Measurements from ENCODE around the gene SNCB.

SNCB gene

DNA sequence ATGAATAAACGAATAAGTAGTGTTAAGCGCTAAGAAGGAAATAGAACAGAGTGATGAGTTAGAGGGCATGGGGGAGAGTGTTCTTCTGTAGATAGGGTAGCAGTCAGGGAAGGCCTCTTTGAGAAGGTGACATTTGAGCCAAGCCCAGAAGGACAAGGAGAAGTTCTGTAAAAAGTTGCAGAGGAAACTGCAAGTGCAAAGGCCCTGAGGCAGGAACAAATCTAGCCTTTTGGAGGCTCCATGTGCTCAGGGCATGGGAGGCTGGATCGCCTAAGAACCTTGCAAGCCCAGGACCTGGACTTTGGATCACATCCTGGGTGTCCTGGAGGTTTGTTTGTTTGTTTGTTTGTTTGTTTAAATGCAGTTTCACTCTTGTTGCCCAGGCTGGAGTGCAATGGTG, 8.1 kb upstream of the SNCB start:
- TF ChIP-seq SIN3A (IDR thresholded peaks at IDR 0.05; ENCODE audit: borderline replicate concordance, insufficient read depth, low read length) (no peak), POLR2AphosphoS5 (IDR thresholded peaks at IDR 0.05; ENCODE audit: low read depth, low read length) (no peak), FOXP2 (optimal IDR thresholded peaks at IDR 0.05; ENCODE audit: borderline replicate concordance, extremely low read depth, extremely low read length, insufficient read depth) (no peak), TAF1 (IDR thresholded peaks at IDR 0.05; ENCODE audit: borderline replicate concordance, insufficient read depth, low read length) (no peak)
- TF ChIP-seq, protein P1, sequence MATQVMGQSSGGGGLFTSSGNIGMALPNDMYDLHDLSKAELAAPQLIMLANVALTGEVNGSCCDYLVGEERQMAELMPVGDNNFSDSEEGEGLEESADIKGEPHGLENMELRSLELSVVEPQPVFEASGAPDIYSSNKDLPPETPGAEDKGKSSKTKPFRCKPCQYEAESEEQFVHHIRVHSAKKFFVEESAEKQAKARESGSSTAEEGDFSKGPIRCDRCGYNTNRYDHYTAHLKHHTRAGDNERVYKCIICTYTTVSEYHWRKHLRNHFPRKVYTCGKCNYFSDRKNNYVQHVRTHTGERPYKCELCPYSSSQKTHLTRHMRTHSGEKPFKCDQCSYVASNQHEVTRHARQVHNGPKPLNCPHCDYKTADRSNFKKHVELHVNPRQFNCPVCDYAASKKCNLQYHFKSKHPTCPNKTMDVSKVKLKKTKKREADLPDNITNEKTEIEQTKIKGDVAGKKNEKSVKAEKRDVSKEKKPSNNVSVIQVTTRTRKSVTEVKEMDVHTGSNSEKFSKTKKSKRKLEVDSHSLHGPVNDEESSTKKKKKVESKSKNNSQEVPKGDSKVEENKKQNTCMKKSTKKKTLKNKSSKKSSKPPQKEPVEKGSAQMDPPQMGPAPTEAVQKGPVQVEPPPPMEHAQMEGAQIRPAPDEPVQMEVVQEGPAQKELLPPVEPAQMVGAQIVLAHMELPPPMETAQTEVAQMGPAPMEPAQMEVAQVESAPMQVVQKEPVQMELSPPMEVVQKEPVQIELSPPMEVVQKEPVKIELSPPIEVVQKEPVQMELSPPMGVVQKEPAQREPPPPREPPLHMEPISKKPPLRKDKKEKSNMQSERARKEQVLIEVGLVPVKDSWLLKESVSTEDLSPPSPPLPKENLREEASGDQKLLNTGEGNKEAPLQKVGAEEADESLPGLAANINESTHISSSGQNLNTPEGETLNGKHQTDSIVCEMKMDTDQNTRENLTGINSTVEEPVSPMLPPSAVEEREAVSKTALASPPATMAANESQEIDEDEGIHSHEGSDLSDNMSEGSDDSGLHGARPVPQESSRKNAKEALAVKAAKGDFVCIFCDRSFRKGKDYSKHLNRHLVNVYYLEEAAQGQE (IDR thresholded peaks at IDR 0.05; ENCODE audit: insufficient read depth in 1 of 2, low read depth in 2 of 2, low read length in 2 of 2) = no peak

DNA sequence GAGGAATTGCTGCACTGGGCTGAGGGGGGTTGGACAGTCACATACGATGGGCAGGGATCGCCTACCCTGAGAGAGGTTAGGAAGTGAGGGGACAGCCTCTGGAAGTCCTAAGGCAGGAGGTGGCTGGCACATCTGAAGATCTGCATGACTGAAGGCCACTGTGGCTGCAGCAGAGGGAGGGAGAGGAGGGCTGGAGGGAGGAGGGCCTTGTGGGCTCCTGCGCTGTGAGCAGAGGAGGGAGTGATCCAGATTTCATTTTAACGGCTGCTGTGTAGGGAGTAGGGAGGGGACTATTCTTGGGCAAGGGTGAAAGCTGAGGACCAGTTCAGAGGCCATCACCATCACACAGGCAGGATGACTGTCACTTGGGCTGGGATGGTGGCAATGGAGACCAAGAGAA, 7.2 kb upstream of the SNCB start:
- TF ChIP-seq, protein P1 (IDR thresholded peaks at IDR 0.05; ENCODE audit: insufficient read depth in 1 of 2, low read depth in 2 of 2, low read length in 2 of 2) = no peak
- no peak for TF ChIP-seq POLR2AphosphoS5 (IDR thresholded peaks at IDR 0.05; ENCODE audit: low read depth, low read length)
- no peak for TF ChIP-seq SIN3A (IDR thresholded peaks at IDR 0.05; ENCODE audit: borderline replicate concordance, insufficient read depth, low read length)
- no peak for TF ChIP-seq FOXP2 (optimal IDR thresholded peaks at IDR 0.05; ENCODE audit: borderline replicate concordance, extremely low read depth, extremely low read length, insufficient read depth)
- TF ChIP-seq TAF1 (IDR thresholded peaks at IDR 0.05; ENCODE audit: borderline replicate concordance, insufficient read depth, low read length) = no peak

DNA sequence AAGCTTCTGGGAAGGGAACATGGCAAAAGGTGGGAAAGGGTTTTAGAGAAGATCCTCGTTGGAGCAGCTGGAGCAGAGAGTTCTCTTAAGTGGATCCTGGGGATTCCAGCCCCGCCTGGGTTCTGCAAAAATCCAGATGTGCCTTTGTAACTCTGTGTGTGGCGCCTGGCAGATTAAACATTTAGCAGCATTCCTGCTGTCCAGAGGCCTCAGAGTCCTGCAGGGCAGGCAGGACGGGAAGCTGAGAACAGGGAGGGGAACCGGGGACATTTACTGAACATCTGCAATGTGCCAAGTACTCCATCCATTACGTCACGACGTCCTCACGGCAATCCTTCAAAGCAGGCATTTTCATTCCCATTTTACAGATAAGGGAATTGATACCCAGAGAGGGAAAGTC, 6.1 kb upstream of the SNCB start:
- no peak for TF ChIP-seq FOXP2 (optimal IDR thresholded peaks at IDR 0.05; ENCODE audit: borderline replicate concordance, extremely low read depth, extremely low read length, insufficient read depth)
- no peak for TF ChIP-seq TAF1 (IDR thresholded peaks at IDR 0.05; ENCODE audit: borderline replicate concordance, insufficient read depth, low read length)
- no peak for TF ChIP-seq SIN3A (IDR thresholded peaks at IDR 0.05; ENCODE audit: borderline replicate concordance, insufficient read depth, low read length)
- TF ChIP-seq, protein P1 (IDR thresholded peaks at IDR 0.05; ENCODE audit: insufficient read depth in 1 of 2, low read depth in 2 of 2, low read length in 2 of 2) = no peak
- TF ChIP-seq POLR2AphosphoS5 (IDR thresholded peaks at IDR 0.05; ENCODE audit: low read depth, low read length) = no peak

DNA sequence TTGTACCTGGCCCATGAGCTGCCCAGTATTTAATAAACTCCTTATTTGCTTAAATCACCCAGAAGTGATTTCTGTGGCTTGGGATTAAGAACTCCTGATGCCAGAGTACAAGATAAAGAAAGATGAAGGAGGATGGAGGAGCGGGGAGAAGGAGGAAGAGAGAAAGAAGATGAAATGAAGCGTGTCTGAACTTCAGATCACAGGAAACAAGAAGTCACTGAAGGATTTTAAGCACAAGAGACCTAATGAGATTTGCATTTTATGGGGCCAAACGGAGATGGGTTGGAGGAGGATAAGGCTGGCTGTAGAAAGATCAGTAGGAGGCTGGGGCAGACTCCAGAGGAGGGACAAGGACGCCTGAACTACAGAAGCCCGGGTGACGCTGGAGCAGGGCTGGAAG, 3.3 kb upstream of the SNCB start:
- TF ChIP-seq, protein P1 (IDR thresholded peaks at IDR 0.05; ENCODE audit: insufficient read depth in 1 of 2, low read depth in 2 of 2, low read length in 2 of 2) = no peak
- no peak for TF ChIP-seq POLR2AphosphoS5 (IDR thresholded peaks at IDR 0.05; ENCODE audit: low read depth, low read length)
- TF ChIP-seq TAF1 (IDR thresholded peaks at IDR 0.05; ENCODE audit: borderline replicate concordance, insufficient read depth, low read length) = no peak
- no peak for TF ChIP-seq FOXP2 (optimal IDR thresholded peaks at IDR 0.05; ENCODE audit: borderline replicate concordance, extremely low read depth, extremely low read length, insufficient read depth)
- TF ChIP-seq SIN3A (IDR thresholded peaks at IDR 0.05; ENCODE audit: borderline replicate concordance, insufficient read depth, low read length) = no peak

DNA sequence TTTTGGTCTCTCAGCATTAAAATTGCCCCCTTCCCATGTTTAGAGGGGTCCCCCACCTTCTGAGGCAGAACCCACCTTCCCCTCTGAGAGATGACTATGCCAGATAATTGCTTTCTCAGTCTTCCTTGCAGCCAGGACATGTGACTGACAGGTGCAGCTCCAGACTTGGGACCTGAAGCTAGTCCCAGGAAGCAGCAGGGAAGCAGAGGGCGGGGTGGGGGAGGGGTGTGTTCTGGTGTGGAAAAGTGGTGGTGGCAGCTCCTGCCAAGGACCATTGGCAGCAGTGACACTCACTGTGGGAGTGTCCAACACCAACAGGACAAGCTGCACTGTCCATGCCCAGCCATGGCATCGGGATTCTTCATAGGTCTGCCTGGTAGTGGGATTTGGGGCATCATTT, 2.4 kb upstream of the SNCB start:
- TF ChIP-seq POLR2AphosphoS5 (IDR thresholded peaks at IDR 0.05; ENCODE audit: low read depth, low read length) (no peak), SIN3A (IDR thresholded peaks at IDR 0.05; ENCODE audit: borderline replicate concordance, insufficient read depth, low read length) (no peak), FOXP2 (optimal IDR thresholded peaks at IDR 0.05; ENCODE audit: borderline replicate concordance, extremely low read depth, extremely low read length, insufficient read depth) (no peak), TAF1 (IDR thresholded peaks at IDR 0.05; ENCODE audit: borderline replicate concordance, insufficient read depth, low read length) (no peak)
- TF ChIP-seq, protein P1 (IDR thresholded peaks at IDR 0.05; ENCODE audit: insufficient read depth in 1 of 2, low read depth in 2 of 2, low read length in 2 of 2) = no peak

All from PFSK-1 (cell line).